Measurements from ENCODE around the gene TTC19. TPM values are rescaled to one million over a fixed set of nuclear protein-coding genes. Genes with fewer than 3 reads are reported as not detected.
A peak's percentile ranks its signal among the peaks of the same experiment; 100 is the strongest.

Gene TTC19
- total and polyA plus RNA-seq, 2 of the 8 experiments (the other 6 are each of a cell fraction or from before 2014, with no cell fraction given): 11.8 to 55.0 TPM

GRCh38 chr17:15999141-15999973, at the start of gene TTC19, which contains the start of gene ZSWIM7 (continued):
- TF ChIP-seq E2F6 (IDR thresholded peaks at IDR 0.05) (peak; percentile 65), EZH2 (IDR thresholded peaks at IDR 0.05; ENCODE audit: low read depth, low read length, severe bottlenecking) (no peak), RBBP5 (IDR thresholded peaks at IDR 0.05; ENCODE audit: borderline replicate concordance, low read depth, low read length) (peak; percentile 81; the same call in 1 of the 2 replicates), SIN3A (conservative IDR thresholded peaks at IDR 0.05 in 1 of 2, IDR thresholded peaks at IDR 0.05 in 1 of 2; ENCODE audit: low read depth in 1 of 2, low read length in 2 of 2) (peak; percentile 5 to 47; a peak in 1 of 4 replicates), MAX (IDR thresholded peaks at IDR 0.05) (peak; percentile 95)

All from H1 (cell line).